Astrocyte of the cerebellum (primary cell): ENCODE results near the gene HCN2.

Source experiments
- DNase-seq: peaks from one replicate; pipeline ENCODE4 v3.0.0-alpha.2; 2011; ENCODE audit warnings: low read depth
- H3K4me3 ChIP-seq: 2 replicates; pipeline ENCODE4 v1.5.1; 2011; ENCODE audit warnings: mild to moderate bottlenecking, low read depth, low read length, moderate library complexity
- CTCF ChIP-seq: IDR thresholded peaks from 2 replicates; pipeline ENCODE4 v1.5.1; 2012; ENCODE audit warnings: low read length, low read depth, moderate library complexity, mild to moderate bottlenecking; ENCODE audit errors: missing control alignments
- in situ Hi-C: cut with HindIII; loops from 2 replicates; pipeline ENCODE4 v1.10.0; 2017; ENCODE audit warnings: low sequenced_read_pairs

The HCN2 gene

DNA sequence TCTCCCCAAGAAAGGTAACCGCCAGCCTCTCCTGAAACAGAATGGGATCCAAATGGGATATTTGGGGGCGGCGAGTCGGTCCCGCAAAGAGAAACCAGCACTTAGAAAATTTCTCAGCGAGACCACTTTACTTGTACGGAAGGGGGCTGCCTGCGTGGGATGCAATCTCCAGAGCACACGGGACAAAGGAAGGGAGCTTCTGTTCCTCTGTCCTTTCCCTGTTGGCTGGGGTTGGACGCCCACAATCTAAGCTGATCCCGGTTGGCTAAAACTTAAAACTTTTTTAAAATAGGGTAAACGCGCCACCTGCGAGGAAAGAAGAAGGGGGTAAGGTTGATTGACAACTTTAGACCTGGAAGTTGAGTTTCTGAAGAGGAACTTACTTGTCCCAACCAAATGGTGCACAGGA, 18.1 kb upstream of the HCN2 start:
- H3K4me3 ChIP-seq: peak overlapping the region; percentile 94
- in situ Hi-C loops: no loop called here
- DNase-seq: no peak
- no peak for TF ChIP-seq CTCF

DNA sequence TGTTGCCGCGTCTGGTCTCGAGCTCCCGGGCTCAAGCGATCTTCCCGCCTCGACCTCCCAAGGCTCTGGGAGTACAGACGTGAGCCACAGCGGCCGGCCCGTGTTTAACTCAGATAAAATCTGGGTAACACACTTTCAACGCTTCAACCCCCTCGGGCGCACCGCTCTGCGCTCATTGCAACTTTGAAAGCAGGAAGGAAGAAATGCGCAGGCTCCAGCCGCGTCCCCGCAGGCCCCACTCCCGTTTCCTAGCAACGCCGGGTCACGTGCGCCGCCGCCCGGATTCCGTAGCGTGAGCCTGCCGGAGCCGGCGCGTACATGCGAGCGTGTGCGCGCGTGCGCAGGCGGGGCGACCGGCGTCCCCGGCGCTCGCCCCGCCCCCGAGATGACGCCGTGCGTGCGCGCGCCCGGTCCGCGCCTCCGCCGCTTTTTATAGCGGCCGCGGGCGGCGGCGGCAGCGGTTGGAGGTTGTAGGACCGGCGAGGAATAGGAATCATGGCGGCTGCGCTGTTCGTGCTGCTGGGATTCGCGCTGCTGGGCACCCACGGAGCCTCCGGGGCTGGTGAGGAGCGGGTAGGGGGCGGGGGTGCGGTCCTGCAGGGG, 17.4 kb upstream of the HCN2 start, which contains the start of gene BSG:
BSG (plus strand) TSS at position 457 of the 603 bp plus-strand sequence; CDS start at position 496, 39 bp downstream.
- in situ Hi-C loops: no loop called here

DNA sequence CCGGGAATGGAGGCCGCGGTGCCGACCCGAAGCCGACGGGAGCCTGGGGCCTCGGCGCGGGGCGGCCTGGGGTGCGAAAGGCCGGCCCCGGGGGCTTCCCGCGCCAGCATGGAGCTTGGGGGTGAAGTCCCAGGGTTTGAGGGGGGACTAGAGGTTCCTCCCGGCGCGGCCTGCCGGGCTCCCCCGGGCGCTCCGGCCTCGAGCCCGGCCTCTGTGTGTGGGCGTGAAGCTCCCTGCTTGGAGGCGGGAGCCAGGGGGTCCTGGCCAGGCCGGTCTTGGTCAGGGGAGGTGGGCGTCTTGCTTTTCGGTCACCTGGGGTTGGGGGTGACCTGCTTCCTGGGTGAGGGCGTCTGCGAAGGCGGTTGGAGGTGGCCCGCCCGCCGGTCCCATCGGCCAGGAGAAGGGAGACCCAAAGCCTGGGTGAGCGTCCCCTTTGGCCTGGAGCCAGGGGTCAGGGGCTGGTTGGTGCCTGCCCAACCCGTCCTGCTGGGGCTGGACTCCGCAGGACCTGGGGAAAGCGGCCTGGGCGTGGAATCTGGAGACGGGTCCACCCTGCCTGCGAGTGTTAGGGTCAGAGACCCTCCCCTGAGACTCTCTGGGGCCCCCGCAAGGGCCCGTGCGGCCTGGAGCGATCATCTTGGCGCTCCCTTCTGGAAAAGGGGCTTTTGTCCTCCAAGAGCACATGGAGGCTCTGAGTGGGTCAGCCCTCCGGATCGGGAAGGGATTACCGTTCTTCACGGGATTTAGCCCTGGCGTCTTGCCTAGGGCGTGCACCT, 16.8 kb upstream of the HCN2 start:
- TF ChIP-seq CTCF: no peak
- peak overlapping the region; percentile 94 for H3K4me3 ChIP-seq
- DNase-seq: no peak
- in situ Hi-C loops: no loop called here

More for the DNA sequence above, 17.4 kb upstream of the HCN2 start, which contains the start of gene BSG:
- DNase-seq: peak; percentile 93
- peak within 1 kb of the TSS; percentile 94 for H3K4me3 ChIP-seq
- TF ChIP-seq CTCF: no peak

DNA sequence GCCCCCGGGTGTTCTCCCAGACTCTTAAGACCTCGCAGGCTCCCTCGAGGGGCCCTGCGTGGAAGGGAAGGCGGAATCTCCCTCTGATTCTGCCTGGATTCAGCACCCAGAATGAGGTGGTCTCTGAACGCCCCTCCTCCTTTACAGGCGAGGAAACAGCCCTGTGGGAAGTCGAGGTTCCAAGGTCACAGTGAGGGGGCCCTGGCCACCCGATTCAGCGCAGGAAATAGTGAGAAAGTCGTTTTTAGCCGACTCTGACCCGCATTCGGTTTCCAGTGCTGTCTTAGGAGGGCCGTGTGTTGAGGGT, 16.2 kb upstream of the HCN2 start:
- no peak for TF ChIP-seq CTCF
- no peak for DNase-seq
- peak overlapping the region; percentile 94 for H3K4me3 ChIP-seq
- in situ Hi-C loops: no loop called here

GRCh38 chr19:574658-575526, 14.8 kb upstream of the HCN2 start:
- no peak for DNase-seq
- TF ChIP-seq CTCF: no peak
- peak overlapping the region; percentile 36 for H3K4me3 ChIP-seq
- in situ Hi-C loops: no loop called here
